GM19372 (cell line): ENCODE data around the gene AGR2.

Source experiments
- ATAC-seq: cut with Tn5 transposase; IDR thresholded peaks from one replicate; pipeline ENCODE4 v1.9.1; 2021; ENCODE audit warnings: mild to moderate bottlenecking, low read depth, moderate library complexity; ENCODE audit not compliant: unreplicated experiment

AGR2 gene

GRCh38 chr7:16815001-16815400, 10.2 kb upstream of the AGR2 start:
- no peak for ATAC-seq

GRCh38 chr7:16813232-16813616, 8.4 kb upstream of the AGR2 start:
- ATAC-seq: no peak

- no peak for ATAC-seq
These were observed 7.9 kb upstream of the AGR2 start for GRCh38 chr7:16812542-16813231.

GRCh38 chr7:16811551-16811950, 6.8 kb upstream of the AGR2 start:
- ATAC-seq: no peak

- no peak for ATAC-seq
These were observed 5.8 kb upstream of the AGR2 start for GRCh38 chr7:16810573-16810972.

- no peak for ATAC-seq
These were observed 5.3 kb upstream of the AGR2 start for GRCh38 chr7:16810112-16810511.

- ATAC-seq: no peak
These were observed 642 bp upstream of the AGR2 start for GRCh38 chr7:16805441-16805840.

GRCh38 chr7:16803881-16804673, 722 bp downstream of the AGR2 start:
- no peak for ATAC-seq

GRCh38 chr7:16803125-16803524, 1.7 kb downstream of the AGR2 start:
- no peak for ATAC-seq

GRCh38 chr7:16801579-16801978, 3.2 kb downstream of the AGR2 start:
- peak; percentile 4 for ATAC-seq

GRCh38 chr7:16801111-16801542, 3.7 kb downstream of the AGR2 start:
- peak; percentile 71 for ATAC-seq

- ATAC-seq: no peak
These were observed 9.2 kb downstream of the AGR2 start for GRCh38 chr7:16795624-16796023.

- no peak for ATAC-seq
These were observed 9.8 kb downstream of the AGR2 start for GRCh38 chr7:16794986-16795385.

GRCh38 chr7:16791905-16792698, 12.7 kb downstream of the AGR2 start:
- ATAC-seq: no peak

- no peak for ATAC-seq
These were observed 13.7 kb downstream of the AGR2 start for GRCh38 chr7:16791071-16791470.

- ATAC-seq: no peak
These were observed 17.7 kb downstream of the AGR2 start for GRCh38 chr7:16787127-16787526.

- ATAC-seq: no peak
These were observed 18.5 kb downstream of the AGR2 start for GRCh38 chr7:16786257-16786656.

GRCh38 chr7:16785846-16786245, 19.0 kb downstream of the AGR2 start:
- ATAC-seq: no peak

- ATAC-seq: no peak
These were observed 19.5 kb downstream of the AGR2 start for GRCh38 chr7:16785321-16785720.

- ATAC-seq: no peak
These were observed 24.2 kb downstream of the AGR2 start for GRCh38 chr7:16780596-16780995.

- ATAC-seq: no peak
These were observed 25.7 kb downstream of the AGR2 start for GRCh38 chr7:16779051-16779450.
